Fibroblast of lung (primary cell): ENCODE measurements around the gene PRPH2. TPM values are rescaled to one million over a fixed set of nuclear protein-coding genes. Genes with fewer than 3 reads are reported as not detected.
"Not testable (repeated sequence)": the region's sequence is repeated elsewhere in the genome, so short reads cannot be mapped to it uniquely, and the experiment has no call there.

Source experiments
- DNase-seq, 2 donors: peaks; one replicate each; pipeline versions ENCODE4 v3.0.0 to v3.0.0-alpha.2; 2010; ENCODE audit warnings: low read depth in 2 of 2
- H2AFZ ChIP-seq: 2 replicates; pipeline ENCODE4 v1.5.1; 2012; ENCODE audit warnings: low read length, control low read depth, inconsistent platforms
- H3K27ac ChIP-seq: 2 replicates; pipeline ENCODE4 v1.5.1; 2011; ENCODE audit warnings: low read length, control low read depth; ENCODE audit not compliant: insufficient read depth
- H3K27me3 ChIP-seq: 2 replicates; pipeline ENCODE4 v1.5.1; 2011; ENCODE audit warnings: mild to moderate bottlenecking, low read length; ENCODE audit not compliant: control insufficient read depth, insufficient read depth
- H3K36me3 ChIP-seq: 2 replicates; pipeline ENCODE4 v1.5.1; 2011; ENCODE audit warnings: low read length; ENCODE audit not compliant: control insufficient read depth, insufficient read depth
- H3K4me1 ChIP-seq: 2 replicates; pipeline ENCODE4 v1.5.1; 2011; ENCODE audit warnings: low read length; ENCODE audit not compliant: control insufficient read depth, insufficient read depth; ENCODE audit errors: extremely low read depth
- H3K4me2 ChIP-seq: 2 replicates; pipeline ENCODE4 v1.5.1; 2011; ENCODE audit warnings: low read length, control low read depth; ENCODE audit not compliant: insufficient read depth; ENCODE audit errors: extremely low read depth
- H3K4me3 ChIP-seq, 4 experiments: fragments of 200-600 bp in 1 of 4; sonication (generic) in 1 of 4; replicated peaks in 1 of 4; 2 replicates each; pipeline ENCODE4 v1.5.1; 2011 to 2016; ENCODE audit warnings: low read length in 4 of 4, low read depth in 3 of 4, mild to moderate bottlenecking in 3 of 4, control low read depth in 2 of 4, inconsistent platforms in 1 of 4, mixed read lengths in 1 of 4; ENCODE audit not compliant: insufficient read depth in 1 of 4; ENCODE audit errors: control extremely low read depth in 1 of 4
- H3K79me2 ChIP-seq: 2 replicates; pipeline ENCODE4 v1.5.1; 2012; ENCODE audit warnings: mild to moderate bottlenecking, low read length, inconsistent platforms; ENCODE audit not compliant: control insufficient read depth, insufficient read depth
- H3K9ac ChIP-seq: 2 replicates; pipeline ENCODE4 v1.5.1; 2011; ENCODE audit warnings: mild to moderate bottlenecking, low read length, control low read depth; ENCODE audit not compliant: insufficient read depth
- H3K9me3 ChIP-seq: 2 replicates; pipeline ENCODE4 v1.5.1; 2012; ENCODE audit warnings: low read depth, low read length; ENCODE audit not compliant: control insufficient read depth, insufficient read depth
- H4K20me1 ChIP-seq: 2 replicates; pipeline ENCODE4 v1.5.1; 2011; ENCODE audit warnings: low read length; ENCODE audit not compliant: control insufficient read depth, insufficient read depth; ENCODE audit errors: extremely low read depth
- CTCF ChIP-seq, 2 donors: IDR thresholded peaks in 1 of 2; conservative IDR thresholded peaks in 1 of 2; 1 replicate in 1 of 2; 2 replicates in 1 of 2; pipeline ENCODE4 v1.5.1; 2011 to 2012; ENCODE audit warnings: low read length in 2 of 2, control low read depth in 1 of 2, inconsistent platforms in 1 of 2, low read depth in 1 of 2, mild to moderate bottlenecking in 1 of 2
- EZH2 ChIP-seq: IDR thresholded peaks from 2 replicates; pipeline ENCODE4 v1.5.1; 2012; ENCODE audit warnings: low read length, control low read depth, mild to moderate bottlenecking; ENCODE audit errors: missing control alignments
- polyA plus RNA-seq, 2 donors: library from polyadenylated mRNA; depleted of rRNA in 1 of 2; stranded (reverse) in 1 of 2; unstranded in 1 of 2; fragments of >200 nt; gene quantifications; 2 replicates each; pipeline ENCODE4 v1.2.1, GENCODE V29; 2011 to 2012; ENCODE audit warnings: missing spikeins in 1 of 2
- total RNA-seq: library from RNA; depleted of rRNA; stranded (reverse); fragments of >200 nt; gene quantifications from 2 replicates; pipeline ENCODE4 v1.2.1, GENCODE V29; 2014

The PRPH2 gene
- total and polyA plus RNA-seq, 2 donors (not counting 1 experiment from before 2014, with no cell fraction given): 6.3 to 8.6 TPM

- H3K4me1 ChIP-seq: peaks cover 9% of the 10 kb centered on the region
- H4K20me1 ChIP-seq: no peaks in the 10 kb centered on the region
- no peak overlapping the region for H3K27ac ChIP-seq
- peak; percentile 83 to 88 for DNase-seq
- peaks cover 21% of the 10 kb centered on the region for H3K79me2 ChIP-seq
- no peak overlapping the region for H3K4me2 ChIP-seq
- no peak overlapping the region for H3K9ac ChIP-seq
- no peaks in the 10 kb centered on the region for H3K9me3 ChIP-seq
- H3K36me3 ChIP-seq: no peaks in the 10 kb centered on the region
- H3K27me3 ChIP-seq: no peaks in the 10 kb centered on the region
- no peak overlapping the region for H3K4me3 ChIP-seq
- no peak overlapping the region for H2AFZ ChIP-seq
- no peak for TF ChIP-seq EZH2
- TF ChIP-seq CTCF (conservative IDR thresholded peaks at IDR 0.05 in 1 of 2, IDR thresholded peaks at IDR 0.05 in 1 of 2; ENCODE audit: low read depth in 1 of 2, low read length in 2 of 2): no peak
Measured at GRCh38 chr6:42742116-42742894, 19.9 kb upstream of the PRPH2 start.

- Histone ChIP-seq H3K27ac (no peak overlapping the region), H3K27me3 (no peaks in the 10 kb centered on the region), H3K79me2 (peaks cover 20% of the 10 kb centered on the region), H3K4me2 (no peak overlapping the region), H3K4me3 (no peak overlapping the region), H2AFZ (no peak overlapping the region), H4K20me1 (no peaks in the 10 kb centered on the region), H3K36me3 (no peaks in the 10 kb centered on the region), H3K9ac (no peak overlapping the region), H3K9me3 (no peaks in the 10 kb centered on the region), H3K4me1 (peaks cover 9% of the 10 kb centered on the region)
- no peak for TF ChIP-seq CTCF (conservative IDR thresholded peaks at IDR 0.05 in 1 of 2, IDR thresholded peaks at IDR 0.05 in 1 of 2; ENCODE audit: low read depth in 1 of 2, low read length in 2 of 2)
- TF ChIP-seq EZH2: no peak
- DNase-seq: no peak
Measured at GRCh38 chr6:42740725-42741124, 18.3 kb upstream of the PRPH2 start.

- DNase-seq: no peak
- no peak overlapping the region for H3K27ac ChIP-seq
- H3K4me2 ChIP-seq: no peak overlapping the region
- no peaks in the 10 kb centered on the region for H4K20me1 ChIP-seq
- no peaks in the 10 kb centered on the region for H3K36me3 ChIP-seq
- H3K27me3 ChIP-seq: no peaks in the 10 kb centered on the region
- H3K9me3 ChIP-seq: no peaks in the 10 kb centered on the region
- H3K9ac ChIP-seq: no peak overlapping the region
- H3K4me1 ChIP-seq: no peaks in the 10 kb centered on the region
- no peak overlapping the region for H3K4me3 ChIP-seq
- TF ChIP-seq EZH2: no peak
- TF ChIP-seq CTCF (conservative IDR thresholded peaks at IDR 0.05 in 1 of 2, IDR thresholded peaks at IDR 0.05 in 1 of 2; ENCODE audit: low read depth in 1 of 2, low read length in 2 of 2): no peak
- H2AFZ ChIP-seq: no peak overlapping the region
- H3K79me2 ChIP-seq: no peaks in the 10 kb centered on the region
Measured at GRCh38 chr6:42735976-42736375, 13.6 kb upstream of the PRPH2 start.

- not testable (repeated sequence) for H3K79me2 ChIP-seq, H2AFZ ChIP-seq, H3K4me2 ChIP-seq, H3K36me3 ChIP-seq, H3K9ac ChIP-seq, H3K27ac ChIP-seq, H4K20me1 ChIP-seq, H3K9me3 ChIP-seq, H3K4me1 ChIP-seq, H3K4me3 ChIP-seq, H3K27me3 ChIP-seq
- DNase-seq: peak in 1 of 2 donors; percentile 37
Measured at GRCh38 chr6:42733867-42734481, 11.6 kb upstream of the PRPH2 start.
